HCT116 (cell line): ENCODE results near the gene PIAS3.

ENCODE experiments used
- CBX3 ChIP-seq: IDR thresholded peaks from 2 replicates; pipeline ENCODE4 v1.6.1; 2012; ENCODE audit warnings: low read depth
- CTCF ChIP-seq, 3 experiments: fragments of 200-600 bp in 1 of 3; sonication (generic) in 1 of 3; IDR thresholded peaks in 2 of 3; conservative IDR thresholded peaks in 1 of 3; 2 replicates each; pipeline ENCODE4 v1.5.1; 2012 to 2017; ENCODE audit warnings: low read depth in 2 of 3, low read length in 2 of 3, antibody characterized with exemption in 1 of 3, borderline replicate concordance in 1 of 3, control low read depth in 1 of 3, mild to moderate bottlenecking in 1 of 3, mixed read lengths in 1 of 3, mixed run types in 1 of 3, moderate library complexity in 1 of 3; ENCODE audit not compliant: insufficient read depth in 1 of 3
- EZH2 ChIP-seq: fragments of 200-600 bp; sonication (generic); IDR thresholded peaks from 2 replicates; pipeline ENCODE4 v1.6.1; 2017; ENCODE audit warnings: antibody characterized with exemption, mixed run types
- EZH2phosphoT487 ChIP-seq: fragments of 200-600 bp; IDR thresholded peaks from 2 replicates; pipeline ENCODE4 v1.6.1; 2018; ENCODE audit warnings: antibody characterized with exemption, borderline replicate concordance
- JUND ChIP-seq: IDR thresholded peaks from 2 replicates; pipeline ENCODE4 v1.6.1; 2012
- MAX ChIP-seq: IDR thresholded peaks from 2 replicates; pipeline ENCODE4 v1.6.1; 2012
- POLR2A ChIP-seq: IDR thresholded peaks from 2 replicates; pipeline ENCODE4 v1.7.0; 2011; ENCODE audit warnings: borderline replicate concordance; ENCODE audit not compliant: insufficient read depth, insufficient read length; ENCODE audit errors: extremely low read depth
- POLR2AphosphoS5 ChIP-seq: IDR thresholded peaks from 2 replicates; pipeline ENCODE4 v1.6.1; 2011; ENCODE audit warnings: mild to moderate bottlenecking, low read depth, low read length, moderate library complexity
- REST ChIP-seq: IDR thresholded peaks from 2 replicates; pipeline ENCODE4 v1.6.1; 2012; ENCODE audit warnings: low read depth
- SIN3A ChIP-seq: IDR thresholded peaks from 2 replicates; pipeline ENCODE4 v1.6.1; 2012; ENCODE audit warnings: low read depth
- SP1 ChIP-seq: IDR thresholded peaks from 2 replicates; pipeline ENCODE4 v1.6.1; 2012; ENCODE audit warnings: low read depth
- TCF7L2 ChIP-seq: IDR thresholded peaks from 2 replicates; pipeline ENCODE4 v1.7.0; 2011; ENCODE audit warnings: borderline replicate concordance, inconsistent platforms; ENCODE audit not compliant: insufficient read depth, insufficient read length; ENCODE audit errors: extremely low read depth
- YY1 ChIP-seq: IDR thresholded peaks from 2 replicates; pipeline ENCODE4 v1.6.1; 2011; ENCODE audit warnings: low read length, low read depth, moderate library complexity, mild to moderate bottlenecking; ENCODE audit not compliant: insufficient replicate concordance; ENCODE audit errors: extremely low read depth
- ZNF274 ChIP-seq: fragments of 200-500 bp; sonication (Bioruptor generic); IDR thresholded peaks from 2 replicates; pipeline ENCODE4 v1.6.1; 2014; ENCODE audit warnings: mild to moderate bottlenecking, low read depth, low read length, inconsistent platforms

DNA sequence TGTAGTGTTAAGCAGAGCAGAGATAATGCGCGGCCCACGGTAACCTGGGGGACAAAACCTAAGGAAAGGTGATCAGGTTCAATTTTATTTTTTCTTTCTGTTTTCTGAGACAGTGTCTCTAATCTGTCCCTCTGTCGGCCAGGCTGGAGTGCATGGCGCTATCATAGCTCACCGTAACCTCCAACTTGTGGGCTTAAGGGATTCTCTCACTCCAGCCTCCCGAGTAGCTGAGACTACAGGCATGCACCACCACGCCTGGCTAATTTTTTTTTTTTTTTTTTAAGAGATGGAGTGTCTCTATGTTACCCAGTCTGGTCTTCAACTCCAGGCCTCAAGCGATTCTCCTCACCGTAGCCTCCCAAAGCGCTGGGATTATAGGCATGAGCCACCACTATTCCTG is 27.5 kb upstream of the PIAS3 start:
- TF ChIP-seq SP1 (no peak), CTCF (IDR thresholded peaks at IDR 0.05 in 2 of 3, conservative IDR thresholded peaks at IDR 0.05 in 1 of 3; ENCODE audit: borderline replicate concordance in 1 of 3, insufficient read depth in 1 of 3, low read depth in 2 of 3, low read length in 2 of 3) (no peak), POLR2A (no peak), POLR2AphosphoS5 (no peak), JUND (no peak), EZH2phosphoT487 (no peak), CBX3 (no peak), ZNF274 (no peak), EZH2 (no peak), TCF7L2 (no peak), REST (no peak), YY1 (no peak), MAX (no peak), SIN3A (no peak)
